K562 (cell line): Measurements from ENCODE around the gene TLR5. TPM values are rescaled to one million over a fixed set of nuclear protein-coding genes. Genes with fewer than 3 reads are reported as not detected.

Experiments used
- ATAC-seq: fragments of 200-7000 bp; cut with Tn5 transposase; 3 replicates; pipeline ENCODE4 v1.9.1; 2020; ENCODE audit warnings: moderate library complexity
- BruUV-seq: library from RNA; stranded (reverse); fragments of 400-500 nt; replicated peaks from 2 replicates; lab custom pipeline; 2021; lab: Mats Ljungman, UMichigan
- CTCF ChIA-PET: fragments of 300-600 bp; formaldehyde crosslinking; extraction: SDS; loops from one replicate; lab custom pipeline; 2021; ENCODE audit warnings: low intra/inter-chr PET ratio; lab: Yijun Ruan, JAX
- POLR2A ChIA-PET: fragments of 300-600, 350-650 bp; sonication (Branson Sonifier 250); formaldehyde crosslinking; extraction: SDS; loops from one replicate; lab custom pipeline; 2021; ENCODE audit warnings: antibody characterized with exemption, inconsistent platforms; lab: Yijun Ruan, JAX
- DNase-seq, 4 experiments: peaks; one replicate each; pipeline versions ENCODE4 v3.0.0 to v3.0.0-alpha.2; 2011 to 2018; ENCODE audit warnings: low spot score in 3 of 4, mixed read lengths in 3 of 4; ENCODE audit errors: extremely low read depth in 1 of 4
- FAIRE-seq: peaks from 2 replicates; lab custom pipeline; 2011; peaks lifted over from hg19 to GRCh38; lab: Jason Lieb, UNC
- H2AFZ ChIP-seq: 2 replicates; pipeline ENCODE4 v1.6.0; 2011; ENCODE audit warnings: low read depth, low read length, control low read depth, inconsistent platforms
- H3K27ac ChIP-seq: fragments of 200-600 bp; 3 replicates; pipeline ENCODE4 v1.8.0; 2011; ENCODE audit warnings: low read depth, mild to moderate bottlenecking, control low read depth, inconsistent platforms, low read length, moderate library complexity, mixed read lengths; ENCODE audit errors: extremely low read depth
- H3K27me3 ChIP-seq, 2 experiments: fragments of 300-600 bp in 1 of 2; 2 replicates in 1 of 2; 3 replicates in 1 of 2; pipeline versions ENCODE4 v1.6.0 to v1.8.0; 2011; ENCODE audit warnings: inconsistent platforms in 2 of 2, low read length in 2 of 2, mild to moderate bottlenecking in 1 of 2, mixed read lengths in 1 of 2, moderate library complexity in 1 of 2; ENCODE audit not compliant: control insufficient read depth in 2 of 2, insufficient read depth in 2 of 2
- H3K36me3 ChIP-seq: fragments of 300-600 bp; 3 replicates; pipeline ENCODE4 v1.8.0; 2011; ENCODE audit warnings: mild to moderate bottlenecking, low read length, inconsistent platforms; ENCODE audit not compliant: control insufficient read depth, insufficient read depth
- H3K4me1 ChIP-seq, 2 experiments: fragments of 200-600 bp in 1 of 2; replicated peaks in 1 of 2; 2 replicates in 1 of 2; 3 replicates in 1 of 2; pipeline versions ENCODE4 v1.5.1 to v1.8.0; 2011; ENCODE audit warnings: inconsistent platforms in 2 of 2, low read length in 2 of 2, mild to moderate bottlenecking in 1 of 2, mixed read lengths in 1 of 2, moderate library complexity in 1 of 2; ENCODE audit not compliant: control insufficient read depth in 2 of 2, insufficient read depth in 2 of 2
- H3K4me2 ChIP-seq: 2 replicates; pipeline ENCODE4 v1.6.1; 2011; ENCODE audit warnings: low read length, control low read depth, inconsistent platforms, mixed read lengths; ENCODE audit not compliant: insufficient read depth
- H3K4me3 ChIP-seq: fragments of 200-600 bp; sonication (generic), shearing (Covaris generic); 2 replicates; pipeline ENCODE4 v1.5.1; 2016; ENCODE audit warnings: control low read depth, inconsistent platforms
- H3K79me2 ChIP-seq: fragments of 200-600 bp; 3 replicates; pipeline ENCODE4 v1.8.0; 2011; ENCODE audit warnings: low read length, inconsistent platforms; ENCODE audit not compliant: control insufficient read depth, insufficient read depth
- H3K9ac ChIP-seq, 2 experiments: 2 replicates each; pipeline versions ENCODE4 v1.6.0 to v1.6.1; 2011; ENCODE audit warnings: low read depth in 2 of 2, low read length in 2 of 2, control low read depth in 1 of 2, inconsistent platforms in 1 of 2, mild to moderate bottlenecking in 1 of 2, mixed read lengths in 1 of 2; ENCODE audit not compliant: insufficient read depth in 1 of 2
- H3K9me1 ChIP-seq: one replicate; pipeline ENCODE4 v1.6.0; 2011; ENCODE audit warnings: inconsistent platforms, mild to moderate bottlenecking, low read length, moderate library complexity; ENCODE audit not compliant: control insufficient read depth, insufficient read depth
- H3K9me3 ChIP-seq: replicated peaks from 2 replicates; pipeline ENCODE4 v1.5.1; 2011; ENCODE audit warnings: low read depth, low read length, inconsistent platforms; ENCODE audit not compliant: control insufficient read depth, insufficient read depth
- H4K20me1 ChIP-seq: replicated peaks from 2 replicates; pipeline ENCODE4 v1.6.1; 2011; ENCODE audit warnings: low read length, inconsistent platforms, mixed read lengths; ENCODE audit not compliant: control insufficient read depth, insufficient read depth
- POLR2A ChIP-seq: fragments of 450-650 bp; conservative IDR thresholded peaks from 2 replicates; pipeline ENCODE4 v1.6.1; 2016
- TCF7 ChIP-seq: sonication (generic); IDR thresholded peaks from 2 replicates; pipeline ENCODE4 v1.6.1; 2016; ENCODE audit warnings: antibody characterized with exemption, borderline replicate concordance
- WGBS: fragments of 100-300 bp; shearing (Covaris generic); methylation state at CpG from one replicate; pipeline ENCODE4 v1.1.6; 2016; ENCODE audit warnings: low coverage, mixed read lengths; ENCODE audit not compliant: insufficient coverage; ENCODE audit errors: missing lambda C conversion rate; 5-methylcytosine and 5-hydroxymethylcytosine counted together
- in situ Hi-C: fragments of 300-500 bp; cut with MboI; formaldehyde crosslinking; loops from 4 replicates; pipeline ENCODE4 v1.15.0; 2018; ENCODE audit warnings: inconsistent platforms, mixed read lengths
- intact Hi-C: fragments of 100-400 bp; cut with micrococcal nuclease; formaldehyde crosslinking; loops from 2 replicates; pipeline ENCODE4 v1.14.2; 2022
- polyA plus RNA-seq, 8 experiments: library from polyadenylated mRNA; depleted of rRNA in 4 of 8; stranded (reverse) in 5 of 8; unstranded in 3 of 8; fragments of >200 nt; fragmentation: Nextera tagmentation in 2 of 8; fragmentation: Illumina TruSeq in 1 of 8; extraction: Ambion mirVana in 2 of 8; extraction: Trizol in 1 of 8; gene quantifications; 2 replicates each; pipeline versions ENCODE4 v1.2.1 to v1.2.3, GENCODE V29; 2011 to 2014; ENCODE audit warnings: inconsistent platforms in 1 of 8, missing spikeins in 1 of 8
- total RNA-seq, 7 experiments: library from RNA; depleted of rRNA in 6 of 7; stranded (reverse); fragments of >200 nt in 6 of 7; fragmentation: Illumina TruSeq in 2 of 7; extraction: Trizol in 2 of 7; gene quantifications; 2 replicates each; pipeline versions ENCODE4 v1.2.1 to v1.2.3, GENCODE V29; 2011 to 2021; ENCODE audit warnings: low replicate concordance in 1 of 7
- TF ChIP-seq, protein P1 (sequence below), 3 experiments: IDR thresholded peaks in 2 of 3; conservative IDR thresholded peaks in 1 of 3; 2 replicates each; pipeline ENCODE4 v1.5.1; 2011 to 2012; ENCODE audit warnings: low read length in 3 of 3, mild to moderate bottlenecking in 3 of 3, control low read depth in 2 of 3, improper control_type of control experiment in 1 of 3, inconsistent platforms in 1 of 3, low read depth in 1 of 3, mixed read lengths in 1 of 3, moderate library complexity in 1 of 3; ENCODE audit not compliant: insufficient read depth in 2 of 3
- TF ChIP-seq, protein P2 (sequence below): fragments of 200-400 bp; formaldehyde crosslinking; IDR thresholded peaks from 2 replicates; pipeline ENCODE4 v1.6.1; 2017; ENCODE audit warnings: mild to moderate bottlenecking, low read depth, low read length, moderate library complexity

Gene TLR5
- total and polyA plus RNA-seq, 9 of the 15 experiments (the other 6 are each of a cell fraction or from before 2014, with no cell fraction given) = 0.93 to 7.4 (median 1.9) TPM

DNA sequence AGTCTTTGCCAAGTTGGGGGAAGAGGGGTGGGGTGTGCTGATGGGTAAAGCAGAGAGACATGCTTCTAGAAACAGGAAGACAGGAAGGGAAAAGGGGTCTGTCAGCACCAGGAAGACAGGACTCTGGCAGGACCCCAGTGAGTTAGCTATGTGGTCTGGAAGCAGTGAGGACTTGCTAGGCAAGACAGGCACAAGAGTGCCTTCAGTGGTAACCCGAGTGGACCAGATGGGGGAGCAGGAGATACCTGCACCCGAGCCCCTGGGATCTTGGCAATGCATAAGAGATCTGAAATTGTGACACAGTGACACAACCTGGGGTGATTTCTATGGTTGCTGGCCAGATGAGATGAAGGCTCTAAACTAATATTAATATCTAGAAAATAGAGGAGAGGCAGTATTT, 7.0 kb downstream of the TLR5 start:
- H3K4me1 ChIP-seq = peaks cover 0 to 5% of the 10 kb centered on the region in 2 experiments; a peak in 1 of 5 replicates
- ATAC-seq = peak; percentile 66
- H3K27me3 ChIP-seq = peaks cover 2 to 19% of the 10 kb centered on the region in 2 experiments; a peak in 2 of 5 replicates
- in situ Hi-C loops (loop anchor here (25.0 kb wide), 1 partner anchor 551 kb away; no protein-coding TSS in a partner anchor), intact Hi-C loops (loop anchor here (10.0 kb wide), 1 partner anchor 209 kb away; no protein-coding TSS in a partner anchor)
- DNase-seq = peak in 3 of 4 experiments; percentile 25 to 48 (median 44)
- no peak overlapping the region for H3K4me2 ChIP-seq
- no peak overlapping the region for H3K27ac ChIP-seq
- H3K9me1 ChIP-seq = no peaks in the 10 kb centered on the region
- H3K9me3 ChIP-seq = no peaks in the 10 kb centered on the region
- no peaks in the 10 kb centered on the region for H4K20me1 ChIP-seq
- ChIA-PET POLR2A (interaction anchor here (0.6 kb wide), 1 partner anchor 57 kb away, joined by 4 read pairs; no protein-coding TSS in a partner anchor), CTCF (no interaction called here)
- H3K79me2 ChIP-seq = no peaks in the 10 kb centered on the region
- BruUV-seq = no TSS peak
- FAIRE-seq = no peak
- no peak overlapping the region for H3K4me3 ChIP-seq
- WGBS = 16% methylated on average over 2 of the region's 2 CpGs
- no peaks in the 10 kb centered on the region for H3K36me3 ChIP-seq
- TF ChIP-seq TCF7 = no peak
- TF ChIP-seq, protein P1, sequence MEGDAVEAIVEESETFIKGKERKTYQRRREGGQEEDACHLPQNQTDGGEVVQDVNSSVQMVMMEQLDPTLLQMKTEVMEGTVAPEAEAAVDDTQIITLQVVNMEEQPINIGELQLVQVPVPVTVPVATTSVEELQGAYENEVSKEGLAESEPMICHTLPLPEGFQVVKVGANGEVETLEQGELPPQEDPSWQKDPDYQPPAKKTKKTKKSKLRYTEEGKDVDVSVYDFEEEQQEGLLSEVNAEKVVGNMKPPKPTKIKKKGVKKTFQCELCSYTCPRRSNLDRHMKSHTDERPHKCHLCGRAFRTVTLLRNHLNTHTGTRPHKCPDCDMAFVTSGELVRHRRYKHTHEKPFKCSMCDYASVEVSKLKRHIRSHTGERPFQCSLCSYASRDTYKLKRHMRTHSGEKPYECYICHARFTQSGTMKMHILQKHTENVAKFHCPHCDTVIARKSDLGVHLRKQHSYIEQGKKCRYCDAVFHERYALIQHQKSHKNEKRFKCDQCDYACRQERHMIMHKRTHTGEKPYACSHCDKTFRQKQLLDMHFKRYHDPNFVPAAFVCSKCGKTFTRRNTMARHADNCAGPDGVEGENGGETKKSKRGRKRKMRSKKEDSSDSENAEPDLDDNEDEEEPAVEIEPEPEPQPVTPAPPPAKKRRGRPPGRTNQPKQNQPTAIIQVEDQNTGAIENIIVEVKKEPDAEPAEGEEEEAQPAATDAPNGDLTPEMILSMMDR (IDR thresholded peaks at IDR 0.05 in 2 of 3, conservative IDR thresholded peaks at IDR 0.05 in 1 of 3; ENCODE audit: insufficient read depth in 2 of 3, low read depth in 1 of 3, low read length in 3 of 3) = peak in 2 of 3 experiments; percentile 33 to 41; a peak in 2 of 6 replicates
- TF ChIP-seq POLR2A = no peak
- TF ChIP-seq, protein P2, sequence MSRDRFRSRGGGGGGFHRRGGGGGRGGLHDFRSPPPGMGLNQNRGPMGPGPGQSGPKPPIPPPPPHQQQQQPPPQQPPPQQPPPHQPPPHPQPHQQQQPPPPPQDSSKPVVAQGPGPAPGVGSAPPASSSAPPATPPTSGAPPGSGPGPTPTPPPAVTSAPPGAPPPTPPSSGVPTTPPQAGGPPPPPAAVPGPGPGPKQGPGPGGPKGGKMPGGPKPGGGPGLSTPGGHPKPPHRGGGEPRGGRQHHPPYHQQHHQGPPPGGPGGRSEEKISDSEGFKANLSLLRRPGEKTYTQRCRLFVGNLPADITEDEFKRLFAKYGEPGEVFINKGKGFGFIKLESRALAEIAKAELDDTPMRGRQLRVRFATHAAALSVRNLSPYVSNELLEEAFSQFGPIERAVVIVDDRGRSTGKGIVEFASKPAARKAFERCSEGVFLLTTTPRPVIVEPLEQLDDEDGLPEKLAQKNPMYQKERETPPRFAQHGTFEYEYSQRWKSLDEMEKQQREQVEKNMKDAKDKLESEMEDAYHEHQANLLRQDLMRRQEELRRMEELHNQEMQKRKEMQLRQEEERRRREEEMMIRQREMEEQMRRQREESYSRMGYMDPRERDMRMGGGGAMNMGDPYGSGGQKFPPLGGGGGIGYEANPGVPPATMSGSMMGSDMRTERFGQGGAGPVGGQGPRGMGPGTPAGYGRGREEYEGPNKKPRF = no peak
- TF ChIP-seq, all 486 proteins: peak for 1
- H3K9ac ChIP-seq = no peak overlapping the region
- no peak overlapping the region for H2AFZ ChIP-seq
